HepG2 (cell line): Measurements from ENCODE around the gene COL18A1. TPM values are rescaled to one million over a fixed set of nuclear protein-coding genes. Genes with fewer than 3 reads are reported as not detected.

ENCODE experiments used
- ARNT ChIP-seq: fragments of 450-650 bp; IDR thresholded peaks from 2 replicates; pipeline ENCODE4 v1.6.1; 2017
- CCDC6 ChIP-seq: sonication (generic); formaldehyde crosslinking; IDR thresholded peaks from 2 replicates; pipeline ENCODE4 v1.8.1; 2022; ENCODE audit warnings: mild to moderate bottlenecking, missing genetic modification reagents, moderate library complexity
- CREM ChIP-seq, 2 experiments: sonication (generic) in 1 of 2; formaldehyde crosslinking in 1 of 2; IDR thresholded peaks; 2 replicates each; pipeline versions ENCODE4 v1.4.0 to v1.6.1; 2016 to 2020; ENCODE audit warnings: antibody characterized with exemption in 1 of 2, mild to moderate bottlenecking in 1 of 2, missing genetic modification reagents in 1 of 2
- HNRNPK ChIP-seq: fragments of 200-400 bp; formaldehyde crosslinking; IDR thresholded peaks from 2 replicates; pipeline ENCODE4 v1.6.1; 2018; ENCODE audit warnings: low read length, low read depth, moderate library complexity, mild to moderate bottlenecking; ENCODE audit not compliant: poor library complexity, severe bottlenecking
- IKZF4 ChIP-seq: sonication (generic); formaldehyde crosslinking; IDR thresholded peaks from 2 replicates; pipeline ENCODE4 v1.5.1; 2020; ENCODE audit warnings: borderline replicate concordance, mild to moderate bottlenecking, low read depth, missing genetic modification reagents; ENCODE audit errors: not compliant biosample characterization
- KAT2B ChIP-seq: fragments of 150-350 bp; IDR thresholded peaks from 2 replicates; pipeline ENCODE4 v1.6.1; 2014; ENCODE audit warnings: low read depth, low read length, borderline replicate concordance
- MIER2 ChIP-seq: IDR thresholded peaks from 2 replicates; pipeline ENCODE4 v1.6.1; 2016; ENCODE audit warnings: missing biosample characterization, missing genetic modification reagents
- MXD4 ChIP-seq: IDR thresholded peaks from 2 replicates; pipeline ENCODE4 v1.6.1; 2016; ENCODE audit warnings: mild to moderate bottlenecking, missing biosample characterization, missing genetic modification reagents
- PHF20 ChIP-seq: sonication (generic); formaldehyde crosslinking; IDR thresholded peaks from 2 replicates; pipeline ENCODE4 v1.5.0; 2020; ENCODE audit warnings: mild to moderate bottlenecking, missing genetic modification reagents
- PITX1 ChIP-seq: sonication (generic); formaldehyde crosslinking; IDR thresholded peaks from 2 replicates; pipeline ENCODE4 v1.5.1; 2020; ENCODE audit warnings: mild to moderate bottlenecking, missing genetic modification reagents
- PTBP1 ChIP-seq: fragments of 200-400 bp; formaldehyde crosslinking; IDR thresholded peaks from 2 replicates; pipeline ENCODE4 v1.6.1; 2018; ENCODE audit warnings: low read length, low read depth; ENCODE audit not compliant: poor library complexity, severe bottlenecking
- RBAK ChIP-seq: sonication (generic); formaldehyde crosslinking; IDR thresholded peaks from 2 replicates; pipeline ENCODE4 v1.5.1; 2020; ENCODE audit warnings: mild to moderate bottlenecking, missing genetic modification reagents
- REL ChIP-seq: sonication (generic); formaldehyde crosslinking; conservative IDR thresholded peaks from 2 replicates; pipeline ENCODE4 v1.8.0; 2022; ENCODE audit warnings: mild to moderate bottlenecking, missing genetic modification reagents, moderate library complexity
- RFX5 ChIP-seq: IDR thresholded peaks from 2 replicates; pipeline ENCODE4 v1.6.1; 2011; ENCODE audit warnings: low read depth, low read length, improper control_type of control experiment
- RFXAP ChIP-seq: sonication (generic); formaldehyde crosslinking; IDR thresholded peaks from 2 replicates; pipeline ENCODE4 v1.4.0; 2020; ENCODE audit warnings: missing genetic modification reagents, borderline replicate concordance
- RXRB ChIP-seq: IDR thresholded peaks from 2 replicates; pipeline ENCODE4 v1.6.1; 2016; ENCODE audit warnings: borderline replicate concordance, missing genetic modification reagents, missing compliant biosample characterization
- TAF15 ChIP-seq: fragments of 200-400 bp; formaldehyde crosslinking; IDR thresholded peaks from one replicate; pipeline ENCODE4 v1.6.1; 2018; ENCODE audit warnings: mild to moderate bottlenecking, low read depth, low read length; ENCODE audit not compliant: poor library complexity, severe bottlenecking
- TBP ChIP-seq: sonication (generic); formaldehyde crosslinking; IDR thresholded peaks from 2 replicates; pipeline ENCODE4 v1.5.0; 2020; ENCODE audit warnings: missing genetic modification reagents
- ZIK1 ChIP-seq: sonication (generic); formaldehyde crosslinking; IDR thresholded peaks from 2 replicates; pipeline ENCODE4 v1.5.0; 2020; ENCODE audit warnings: mild to moderate bottlenecking, low read depth, missing genetic modification reagents, borderline replicate concordance
- ZNF12 ChIP-seq: sonication (generic); formaldehyde crosslinking; IDR thresholded peaks from 2 replicates; pipeline ENCODE4 v1.5.0; 2020; ENCODE audit warnings: missing genetic modification reagents
- ZNF484 ChIP-seq: sonication (generic); formaldehyde crosslinking; IDR thresholded peaks from 2 replicates; pipeline ENCODE4 v1.5.1; 2020; ENCODE audit warnings: mild to moderate bottlenecking, low read depth, missing genetic modification reagents, borderline replicate concordance
- ZNF557 ChIP-seq: sonication (generic); formaldehyde crosslinking; IDR thresholded peaks from 2 replicates; pipeline ENCODE4 v1.4.0; 2020; ENCODE audit warnings: missing genetic modification reagents
- ZNF83 ChIP-seq: sonication (generic); formaldehyde crosslinking; IDR thresholded peaks from 2 replicates; pipeline ENCODE4 v1.4.0; 2020; ENCODE audit warnings: missing genetic modification reagents, mild to moderate bottlenecking, borderline replicate concordance
- polyA plus RNA-seq, 8 experiments: library from polyadenylated mRNA; depleted of rRNA in 3 of 8; stranded (reverse) in 7 of 8; unstranded in 1 of 8; fragments of >200 nt; fragmentation: Illumina TruSeq in 4 of 8; extraction: Trizol in 4 of 8; gene quantifications; 2 replicates each; pipeline versions ENCODE4 v1.2.1 to v1.2.3, GENCODE V29; 2011 to 2016; ENCODE audit warnings: low read depth in 4 of 8, missing spikeins in 1 of 8, mixed read lengths in 1 of 8; ENCODE audit not compliant: insufficient read depth in 1 of 8
- total RNA-seq, 5 experiments: library from RNA; depleted of rRNA; stranded (reverse); fragments of >200 nt; fragmentation: Illumina TruSeq; extraction: Trizol; gene quantifications; 2 replicates each; pipeline ENCODE4 v1.2.3, GENCODE V29; 2016; ENCODE audit warnings: low read depth in 1 of 5
- TF ChIP-seq, protein P1 (sequence below): sonication (generic); formaldehyde crosslinking; IDR thresholded peaks from 2 replicates; pipeline ENCODE4 v1.5.0; 2020; ENCODE audit warnings: missing genetic modification reagents, mild to moderate bottlenecking, borderline replicate concordance
- TF ChIP-seq, protein P2 (sequence below): sonication (generic); formaldehyde crosslinking; IDR thresholded peaks from 2 replicates; pipeline ENCODE4; 2020; ENCODE audit warnings: missing genetic modification reagents, mild to moderate bottlenecking, borderline replicate concordance
- TF ChIP-seq, protein P3 (sequence below): IDR thresholded peaks from 2 replicates; pipeline ENCODE4 v1.6.1; 2016; ENCODE audit warnings: missing biosample characterization, missing genetic modification reagents, low read depth

Gene COL18A1
- total and polyA plus RNA-seq, 2 of the 13 experiments (the other 11 are each of a cell fraction or from before 2014, with no cell fraction given), result 79.0 to 102 TPM

DNA sequence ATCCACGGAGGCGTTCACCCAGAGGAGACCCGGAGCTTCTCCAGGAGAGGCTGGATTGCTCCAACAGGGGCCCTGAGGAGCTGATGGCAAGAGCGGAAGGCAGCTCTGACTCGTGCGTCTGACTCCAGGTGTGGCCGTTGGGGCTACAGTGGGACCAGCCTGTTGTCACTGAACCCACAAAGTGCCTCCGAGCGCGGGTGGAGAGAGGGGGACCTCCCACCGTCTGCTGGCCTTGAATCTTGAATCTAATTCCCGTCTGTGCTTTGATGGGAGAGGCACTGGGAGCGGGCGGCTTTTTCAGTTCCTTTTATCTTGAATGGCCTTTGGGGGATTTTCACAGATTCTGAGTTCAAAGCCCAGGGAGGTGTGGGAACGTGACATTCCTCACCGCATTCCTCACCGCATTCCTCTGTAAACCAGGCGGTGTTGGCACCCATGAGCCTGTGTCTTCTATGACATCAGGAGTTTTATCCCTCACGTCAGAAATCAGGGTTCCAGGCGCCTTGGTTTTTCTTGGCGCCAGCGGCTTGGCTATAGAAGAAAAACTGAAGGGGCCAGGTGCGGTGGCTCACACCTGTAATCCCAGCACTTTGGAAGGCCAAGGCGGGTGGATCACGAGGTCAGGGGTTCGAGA is 39.2 kb upstream of the COL18A1 start (continued):
- TF ChIP-seq RFXAP (CRISPR knock-in tag) (0 out of 2 replicates have a peak, but pooled peaks have one; percentile 65), CCDC6 (CRISPR knock-in tag) (no peak), CREM (IDR thresholded peaks at IDR 0.05) (peak; percentile 84), CREM (CRISPR knock-in tag; IDR thresholded peaks at IDR 0.05) (no peak), ARNT (no peak), PTBP1 (no peak), MIER2 (no peak), PITX1 (CRISPR knock-in tag) (peak; percentile 90), RXRB (peak; percentile 65; the same call in 1 of the 2 replicates), MXD4 (CRISPR knock-in tag) (no peak), TAF15 (no peak), ZNF12 (CRISPR knock-in tag) (no peak), PHF20 (CRISPR knock-in tag) (no peak), IKZF4 (CRISPR knock-in tag) (no peak), TBP (CRISPR knock-in tag) (no peak), ZNF557 (CRISPR knock-in tag) (no peak), RBAK (no peak), ZIK1 (CRISPR knock-in tag) (no peak), KAT2B (no peak), ZNF484 (no peak), RFX5 (no peak), HNRNPK (no peak), REL (no peak), ZNF83 (no peak)
- TF ChIP-seq, protein P1, sequence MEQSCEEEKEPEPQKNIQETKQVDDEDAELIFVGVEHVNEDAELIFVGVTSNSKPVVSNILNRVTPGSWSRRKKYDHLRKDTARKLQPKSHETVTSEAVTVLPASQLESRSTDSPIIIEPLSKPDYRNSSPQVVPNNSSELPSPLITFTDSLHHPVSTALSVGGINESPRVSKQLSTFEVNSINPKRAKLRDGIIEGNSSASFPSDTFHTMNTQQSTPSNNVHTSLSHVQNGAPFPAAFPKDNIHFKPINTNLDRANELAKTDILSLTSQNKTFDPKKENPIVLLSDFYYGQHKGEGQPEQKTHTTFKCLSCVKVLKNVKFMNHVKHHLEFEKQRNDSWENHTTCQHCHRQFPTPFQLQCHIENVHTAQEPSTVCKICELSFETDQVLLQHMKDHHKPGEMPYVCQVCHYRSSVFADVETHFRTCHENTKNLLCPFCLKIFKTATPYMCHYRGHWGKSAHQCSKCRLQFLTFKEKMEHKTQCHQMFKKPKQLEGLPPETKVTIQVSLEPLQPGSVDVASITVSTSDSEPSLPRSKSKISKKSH (CRISPR knock-in tag), result no peak
- TF ChIP-seq, protein P2, sequence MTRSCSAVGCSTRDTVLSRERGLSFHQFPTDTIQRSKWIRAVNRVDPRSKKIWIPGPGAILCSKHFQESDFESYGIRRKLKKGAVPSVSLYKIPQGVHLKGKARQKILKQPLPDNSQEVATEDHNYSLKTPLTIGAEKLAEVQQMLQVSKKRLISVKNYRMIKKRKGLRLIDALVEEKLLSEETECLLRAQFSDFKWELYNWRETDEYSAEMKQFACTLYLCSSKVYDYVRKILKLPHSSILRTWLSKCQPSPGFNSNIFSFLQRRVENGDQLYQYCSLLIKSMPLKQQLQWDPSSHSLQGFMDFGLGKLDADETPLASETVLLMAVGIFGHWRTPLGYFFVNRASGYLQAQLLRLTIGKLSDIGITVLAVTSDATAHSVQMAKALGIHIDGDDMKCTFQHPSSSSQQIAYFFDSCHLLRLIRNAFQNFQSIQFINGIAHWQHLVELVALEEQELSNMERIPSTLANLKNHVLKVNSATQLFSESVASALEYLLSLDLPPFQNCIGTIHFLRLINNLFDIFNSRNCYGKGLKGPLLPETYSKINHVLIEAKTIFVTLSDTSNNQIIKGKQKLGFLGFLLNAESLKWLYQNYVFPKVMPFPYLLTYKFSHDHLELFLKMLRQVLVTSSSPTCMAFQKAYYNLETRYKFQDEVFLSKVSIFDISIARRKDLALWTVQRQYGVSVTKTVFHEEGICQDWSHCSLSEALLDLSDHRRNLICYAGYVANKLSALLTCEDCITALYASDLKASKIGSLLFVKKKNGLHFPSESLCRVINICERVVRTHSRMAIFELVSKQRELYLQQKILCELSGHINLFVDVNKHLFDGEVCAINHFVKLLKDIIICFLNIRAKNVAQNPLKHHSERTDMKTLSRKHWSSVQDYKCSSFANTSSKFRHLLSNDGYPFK (CRISPR knock-in tag), result no peak
- TF ChIP-seq, protein P3, sequence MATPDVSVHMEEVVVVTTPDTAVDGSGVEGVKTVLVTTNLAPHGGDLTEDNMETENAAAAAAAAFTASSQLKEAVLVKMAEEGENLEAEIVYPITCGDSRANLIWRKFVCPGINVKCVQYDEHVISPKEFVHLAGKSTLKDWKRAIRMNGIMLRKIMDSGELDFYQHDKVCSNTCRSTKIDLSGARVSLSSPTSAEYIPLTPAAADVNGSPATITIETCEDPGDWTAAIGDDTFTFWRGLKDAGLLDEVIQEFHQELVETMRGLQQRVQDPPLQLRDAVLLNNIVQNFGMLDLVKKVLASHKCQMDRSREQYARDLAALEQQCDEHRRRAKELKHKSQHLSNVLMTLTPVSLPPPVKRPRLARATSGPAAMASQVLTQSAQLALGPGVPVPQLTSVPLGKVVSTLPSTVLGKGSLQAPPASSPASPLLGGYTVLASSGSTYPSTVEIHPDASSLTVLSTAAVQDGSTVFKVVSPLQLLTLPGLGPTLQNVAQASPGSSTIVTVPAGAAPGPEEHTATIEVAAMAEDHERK (CRISPR knock-in tag), result no peak
